Measurements from ENCODE around the gene METTL25B.
"Not testable (repeated sequence)": the region's sequence is repeated elsewhere in the genome, so short reads cannot be mapped to it uniquely, and the experiment has no call there.

DNA sequence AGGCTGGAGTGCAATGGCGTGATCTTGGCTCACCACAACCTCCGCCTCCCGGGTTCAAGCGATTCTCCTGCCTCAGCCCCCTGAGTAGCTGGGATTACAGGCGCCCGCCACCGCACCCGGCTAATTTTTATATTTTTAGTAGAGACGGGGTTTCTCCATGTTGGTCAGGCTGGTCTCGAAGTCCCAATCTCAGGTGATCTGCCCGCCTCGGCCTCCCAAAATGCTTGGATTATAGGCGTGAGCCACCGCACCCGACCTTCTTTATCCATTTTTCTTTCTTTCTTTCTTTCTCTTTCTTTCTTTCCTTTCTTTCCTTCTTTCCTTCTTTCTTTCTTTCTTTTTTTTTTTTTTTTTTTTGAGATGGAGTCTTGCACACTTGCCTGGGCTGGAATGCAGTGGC, 36.9 kb downstream of the METTL25B start:
- TF ChIP-seq, protein P1, sequence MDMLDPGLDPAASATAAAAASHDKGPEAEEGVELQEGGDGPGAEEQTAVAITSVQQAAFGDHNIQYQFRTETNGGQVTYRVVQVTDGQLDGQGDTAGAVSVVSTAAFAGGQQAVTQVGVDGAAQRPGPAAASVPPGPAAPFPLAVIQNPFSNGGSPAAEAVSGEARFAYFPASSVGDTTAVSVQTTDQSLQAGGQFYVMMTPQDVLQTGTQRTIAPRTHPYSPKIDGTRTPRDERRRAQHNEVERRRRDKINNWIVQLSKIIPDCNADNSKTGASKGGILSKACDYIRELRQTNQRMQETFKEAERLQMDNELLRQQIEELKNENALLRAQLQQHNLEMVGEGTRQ (IDR thresholded peaks at IDR 0.05; ENCODE audit: low read depth, low read length) = not testable (repeated sequence)
- TF ChIP-seq, protein P2, sequence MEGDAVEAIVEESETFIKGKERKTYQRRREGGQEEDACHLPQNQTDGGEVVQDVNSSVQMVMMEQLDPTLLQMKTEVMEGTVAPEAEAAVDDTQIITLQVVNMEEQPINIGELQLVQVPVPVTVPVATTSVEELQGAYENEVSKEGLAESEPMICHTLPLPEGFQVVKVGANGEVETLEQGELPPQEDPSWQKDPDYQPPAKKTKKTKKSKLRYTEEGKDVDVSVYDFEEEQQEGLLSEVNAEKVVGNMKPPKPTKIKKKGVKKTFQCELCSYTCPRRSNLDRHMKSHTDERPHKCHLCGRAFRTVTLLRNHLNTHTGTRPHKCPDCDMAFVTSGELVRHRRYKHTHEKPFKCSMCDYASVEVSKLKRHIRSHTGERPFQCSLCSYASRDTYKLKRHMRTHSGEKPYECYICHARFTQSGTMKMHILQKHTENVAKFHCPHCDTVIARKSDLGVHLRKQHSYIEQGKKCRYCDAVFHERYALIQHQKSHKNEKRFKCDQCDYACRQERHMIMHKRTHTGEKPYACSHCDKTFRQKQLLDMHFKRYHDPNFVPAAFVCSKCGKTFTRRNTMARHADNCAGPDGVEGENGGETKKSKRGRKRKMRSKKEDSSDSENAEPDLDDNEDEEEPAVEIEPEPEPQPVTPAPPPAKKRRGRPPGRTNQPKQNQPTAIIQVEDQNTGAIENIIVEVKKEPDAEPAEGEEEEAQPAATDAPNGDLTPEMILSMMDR (conservative IDR thresholded peaks at IDR 0.05; ENCODE audit: low read depth, low read length) = not testable (repeated sequence)
- TF ChIP-seq SMC3, POLR2A (IDR thresholded peaks at IDR 0.05; ENCODE audit: low read depth, low read length): not testable (repeated sequence)

Data from IMR-90 (cell line).